Prostate gland (tissue), 2 donors: ENCODE results near the gene DNASE1L2. TPM values are rescaled to one million over a fixed set of nuclear protein-coding genes. Genes with fewer than 3 reads are reported as not detected.

Experiments
- DNase-seq: peaks from one replicate; pipeline ENCODE4 v3.0.0-alpha.2; 2019; ENCODE audit warnings: low spot score
- H3K27ac ChIP-seq, 2 donors: fragments of 200-600 bp; sonication (generic); 2 replicates each; pipeline ENCODE4 v1.5.1; 2017 to 2019
- H3K27me3 ChIP-seq: fragments of 200-600 bp; sonication (generic); replicated peaks from 2 replicates; pipeline ENCODE4 v1.5.1; 2019; ENCODE audit not compliant: insufficient read depth
- H3K36me3 ChIP-seq, 2 donors: fragments of 200-600 bp; sonication (generic); 1 replicate in 1 of 2; 2 replicates in 1 of 2; pipeline versions ENCODE4 v1.5.1 to v1.8.1; 2017 to 2019
- H3K4me1 ChIP-seq: fragments of 200-600 bp; sonication (generic); replicated peaks from 2 replicates; pipeline ENCODE4 v1.5.1; 2019
- H3K4me3 ChIP-seq, 2 donors: fragments of 200-600 bp; sonication (generic); 2 replicates each; pipeline ENCODE4 v1.5.1; 2017 to 2019
- H3K9me3 ChIP-seq: fragments of 200-600 bp; sonication (generic); 2 replicates; pipeline ENCODE4 v1.5.1; 2017
- CTCF ChIP-seq, 4 experiments: fragments of 200-600 bp in 2 of 4; fragments of 450-650 bp in 2 of 4; sonication (generic) in 2 of 4; IDR thresholded peaks; 1 replicate in 3 of 4; 2 replicates in 1 of 4; pipeline ENCODE4 v1.5.1; 2016 to 2019; ENCODE audit warnings: antibody characterized with exemption in 4 of 4, mild to moderate bottlenecking in 2 of 4, moderate library complexity in 2 of 4
- POLR2A ChIP-seq: fragments of 450-650 bp; IDR thresholded peaks from one replicate; pipeline ENCODE4 v1.6.1; 2016; ENCODE audit warnings: antibody characterized with exemption, mild to moderate bottlenecking
- POLR2AphosphoS5 ChIP-seq: sonication (generic); formaldehyde crosslinking; IDR thresholded peaks from one replicate; pipeline ENCODE4 v1.6.1; 2017; ENCODE audit warnings: antibody characterized with exemption
- WGBS: methylation state at CpG from one replicate; pipeline ENCODE4 v1.1.5; 2018; 5-methylcytosine and 5-hydroxymethylcytosine counted together
- intact Hi-C: fragments of 100-400 bp; cut with DNase I; formaldehyde crosslinking; loops from one replicate; pipeline ENCODE4 v1.14.2; 2022
- total RNA-seq, 2 donors: library from RNA; depleted of rRNA; stranded (reverse); fragments of >200 nt; gene quantifications; one replicate each; pipeline ENCODE4 v1.1.0, GENCODE V29; 2016

DNASE1L2 gene
- total RNA-seq, 2 donors from 2014 or later, result 0.77 to 4.6 TPM

GRCh38 chr16:2228161-2228824 lies 8.0 kb upstream of the DNASE1L2 start:
- H3K27me3 ChIP-seq, result no peaks in the 10 kb centered on the region
- H3K4me1 ChIP-seq, result peaks cover 12% of the 10 kb centered on the region
- H3K27ac ChIP-seq, result no peak overlapping the region
- intact Hi-C loops, result no loop called here
- no peak overlapping the region for H3K4me3 ChIP-seq
- H3K36me3 ChIP-seq, result peaks cover 12 to 29% of the 10 kb centered on the region in 2 donors
- no peak for TF ChIP-seq POLR2A
- TF ChIP-seq POLR2AphosphoS5, result peak; percentile 6
- 56% methylated on average over 25 of the region's 25 CpGs for WGBS
- DNase-seq, result no peak
- H3K9me3 ChIP-seq, result no peaks in the 10 kb centered on the region

GRCh38 chr16:2229091-2229490 lies 7.2 kb upstream of the DNASE1L2 start:
- Histone ChIP-seq H3K36me3 (peaks cover 15 to 33% of the 10 kb centered on the region in 2 donors), H3K27me3 (no peaks in the 10 kb centered on the region), H3K4me3 (no peak overlapping the region), H3K27ac (no peak overlapping the region), H3K4me1 (peaks cover 12% of the 10 kb centered on the region), H3K9me3 (no peaks in the 10 kb centered on the region)
- TF ChIP-seq CTCF (IDR thresholded peaks at IDR 0.05) (no peak), POLR2A (no peak), POLR2AphosphoS5 (no peak)
- DNase-seq, result no peak
- WGBS, result 85% methylated on average over 12 of the region's 12 CpGs
- intact Hi-C loops, result no loop called here

- DNase-seq, result no peak
- Histone ChIP-seq H3K4me3 (no peak overlapping the region), H3K27me3 (no peaks in the 10 kb centered on the region), H3K4me1 (peaks cover 5% of the 10 kb centered on the region), H3K9me3 (no peaks in the 10 kb centered on the region), H3K36me3 (peaks cover 15 to 39% of the 10 kb centered on the region in 2 donors), H3K27ac (no peak overlapping the region)
- WGBS, result 92% methylated on average over 23 of the region's 23 CpGs
- intact Hi-C loops, result no loop called here
- TF ChIP-seq CTCF (IDR thresholded peaks at IDR 0.05) (no peak), POLR2AphosphoS5 (no peak), POLR2A (no peak)
Observed at GRCh38 chr16:2229632-2230250, 6.5 kb upstream of the DNASE1L2 start.

GRCh38 chr16:2230376-2230775 lies 5.9 kb upstream of the DNASE1L2 start:
- Histone ChIP-seq H3K4me3 (no peak overlapping the region), H3K27ac (no peak overlapping the region), H3K4me1 (peaks cover 3% of the 10 kb centered on the region), H3K36me3 (peaks cover 15 to 45% of the 10 kb centered on the region in 2 donors), H3K9me3 (no peaks in the 10 kb centered on the region), H3K27me3 (no peaks in the 10 kb centered on the region)
- no peak for DNase-seq
- TF ChIP-seq CTCF (IDR thresholded peaks at IDR 0.05), result no peak
- TF ChIP-seq POLR2A, result no peak
- no peak for TF ChIP-seq POLR2AphosphoS5
- intact Hi-C loops, result no loop called here
- 93% methylated on average over 13 of the region's 13 CpGs for WGBS

- H3K4me3 ChIP-seq, result no peak overlapping the region
- no peak for DNase-seq
- intact Hi-C loops, result no loop called here
- H3K27me3 ChIP-seq, result no peaks in the 10 kb centered on the region
- 78% methylated on average over 26 of the region's 29 CpGs for WGBS
- H3K4me1 ChIP-seq, result peaks cover 3% of the 10 kb centered on the region
- peaks cover 18 to 46% of the 10 kb centered on the region in 2 donors for H3K36me3 ChIP-seq
- no peaks in the 10 kb centered on the region for H3K9me3 ChIP-seq
- no peak for TF ChIP-seq CTCF (IDR thresholded peaks at IDR 0.05)
- no peak for TF ChIP-seq POLR2AphosphoS5
- TF ChIP-seq POLR2A, result no peak
- H3K27ac ChIP-seq, result no peak overlapping the region
Observed at GRCh38 chr16:2231016-2231931, 5.0 kb upstream of the DNASE1L2 start.
